Body of pancreas (tissue), 4 donors: ENCODE measurements around the gene PIP5K1B. TPM values are rescaled to one million over a fixed set of nuclear protein-coding genes. Genes with fewer than 3 reads are reported as not detected.

ENCODE experiments used
- ATAC-seq: fragments of 150-250 bp; one replicate; pipeline ENCODE4 v1.9.1; 2016
- DNase-seq, 4 donors: peaks; one replicate each; pipeline ENCODE4 v3.0.0-alpha.2; 2019
- H3K27ac ChIP-seq, 4 donors: fragments of 200-600 bp; sonication (generic); 1 replicate in 3 of 4; 2 replicates in 1 of 4; pipeline versions ENCODE4 v1.5.1 to v1.6.1; 2016 to 2019; ENCODE audit warnings: mild to moderate bottlenecking in 1 of 4, mixed read lengths in 1 of 4, moderate library complexity in 1 of 4
- H3K27me3 ChIP-seq, 2 donors: fragments of 200-600 bp; sonication (generic); one replicate each; pipeline ENCODE4 v1.6.0; 2016; ENCODE audit warnings: mild to moderate bottlenecking in 1 of 2
- H3K36me3 ChIP-seq, 2 donors: fragments of 200-600 bp; sonication (generic); replicated peaks in 1 of 2; 2 replicates each; pipeline ENCODE4 v1.5.1; 2016; ENCODE audit warnings: low read depth in 2 of 2; ENCODE audit not compliant: insufficient read depth in 1 of 2
- H3K4me1 ChIP-seq: fragments of 200-600 bp; sonication (generic); one replicate; pipeline ENCODE4 v1.6.0; 2016
- H3K4me3 ChIP-seq, 2 donors: fragments of 200-600 bp; sonication (generic); 1 replicate in 1 of 2; 2 replicates in 1 of 2; pipeline ENCODE4 v1.5.1; 2016 to 2019
- H3K9me3 ChIP-seq, 3 donors: fragments of 200-600 bp; sonication (generic); 1 replicate in 2 of 3; 2 replicates in 1 of 3; pipeline ENCODE4 v1.5.1; 2016
- POLR2A ChIP-seq, 3 donors: fragments of 450-650 bp; IDR thresholded peaks; one replicate each; pipeline ENCODE4 v1.6.1; 2016; ENCODE audit warnings: antibody characterized with exemption in 3 of 3, mild to moderate bottlenecking in 2 of 3
- WGBS, 2 donors: methylation state at CpG; one replicate each; pipeline ENCODE4 v1.1.5; 2017; 5-methylcytosine and 5-hydroxymethylcytosine counted together
- intact Hi-C: fragments of 100-400 bp; cut with DNase I; formaldehyde crosslinking; loops from one replicate; pipeline ENCODE4 v1.15.1; 2023
- total RNA-seq, 2 donors: library from RNA; depleted of rRNA; stranded (reverse); fragments of >200 nt; gene quantifications; one replicate each; pipeline ENCODE4 v1.1.0, GENCODE V29; 2016
- TF ChIP-seq, protein P1 (sequence below), 7 experiments: fragments of 450-650 bp in 4 of 7; fragments of 200-600 bp in 3 of 7; sonication (generic) in 3 of 7; IDR thresholded peaks; one replicate each; pipeline ENCODE4 v1.5.1; 2016 to 2019; ENCODE audit warnings: antibody characterized with exemption in 7 of 7

The PIP5K1B gene
- total RNA-seq, 2 donors from 2014 or later = 3.6 to 7.8 TPM

DNA sequence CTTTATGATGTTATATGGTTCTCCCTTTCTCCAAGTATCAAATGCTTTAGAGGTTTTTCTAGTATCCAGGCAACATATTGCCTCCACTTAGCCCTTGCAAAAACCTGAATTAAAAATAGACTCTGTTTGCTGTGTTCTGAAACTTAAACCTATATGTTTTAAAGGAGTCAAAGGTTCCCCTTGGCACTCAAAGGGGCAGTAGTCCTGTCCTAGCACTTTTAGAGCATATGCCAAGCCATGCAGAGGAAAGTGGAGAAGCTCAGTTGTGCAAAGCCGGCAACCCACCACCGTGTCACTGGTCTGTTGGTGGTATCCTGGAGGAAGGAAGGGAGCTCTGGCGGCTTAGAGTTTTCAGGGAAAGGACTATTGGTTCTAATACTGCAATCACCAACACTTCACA is 154.3 kb downstream of the PIP5K1B start:
- no peak for TF ChIP-seq POLR2A (IDR thresholded peaks at IDR 0.05)
- TF ChIP-seq, protein P1, sequence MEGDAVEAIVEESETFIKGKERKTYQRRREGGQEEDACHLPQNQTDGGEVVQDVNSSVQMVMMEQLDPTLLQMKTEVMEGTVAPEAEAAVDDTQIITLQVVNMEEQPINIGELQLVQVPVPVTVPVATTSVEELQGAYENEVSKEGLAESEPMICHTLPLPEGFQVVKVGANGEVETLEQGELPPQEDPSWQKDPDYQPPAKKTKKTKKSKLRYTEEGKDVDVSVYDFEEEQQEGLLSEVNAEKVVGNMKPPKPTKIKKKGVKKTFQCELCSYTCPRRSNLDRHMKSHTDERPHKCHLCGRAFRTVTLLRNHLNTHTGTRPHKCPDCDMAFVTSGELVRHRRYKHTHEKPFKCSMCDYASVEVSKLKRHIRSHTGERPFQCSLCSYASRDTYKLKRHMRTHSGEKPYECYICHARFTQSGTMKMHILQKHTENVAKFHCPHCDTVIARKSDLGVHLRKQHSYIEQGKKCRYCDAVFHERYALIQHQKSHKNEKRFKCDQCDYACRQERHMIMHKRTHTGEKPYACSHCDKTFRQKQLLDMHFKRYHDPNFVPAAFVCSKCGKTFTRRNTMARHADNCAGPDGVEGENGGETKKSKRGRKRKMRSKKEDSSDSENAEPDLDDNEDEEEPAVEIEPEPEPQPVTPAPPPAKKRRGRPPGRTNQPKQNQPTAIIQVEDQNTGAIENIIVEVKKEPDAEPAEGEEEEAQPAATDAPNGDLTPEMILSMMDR (IDR thresholded peaks at IDR 0.05) = no peak
- WGBS, 2 donors = 88 to 95% methylated on average over 3 of the region's 3 CpGs
- Histone ChIP-seq H3K4me1 (peaks cover 4% of the 10 kb centered on the region), H3K27ac (no peak overlapping the region), H3K36me3 (no peaks in the 10 kb centered on the region), H3K4me3 (no peak overlapping the region), H3K27me3 (no peaks in the 10 kb centered on the region), H3K9me3 (no peaks in the 10 kb centered on the region)
- DNase-seq (no peak), ATAC-seq (no peak)
- intact Hi-C loops = no loop called here

DNA sequence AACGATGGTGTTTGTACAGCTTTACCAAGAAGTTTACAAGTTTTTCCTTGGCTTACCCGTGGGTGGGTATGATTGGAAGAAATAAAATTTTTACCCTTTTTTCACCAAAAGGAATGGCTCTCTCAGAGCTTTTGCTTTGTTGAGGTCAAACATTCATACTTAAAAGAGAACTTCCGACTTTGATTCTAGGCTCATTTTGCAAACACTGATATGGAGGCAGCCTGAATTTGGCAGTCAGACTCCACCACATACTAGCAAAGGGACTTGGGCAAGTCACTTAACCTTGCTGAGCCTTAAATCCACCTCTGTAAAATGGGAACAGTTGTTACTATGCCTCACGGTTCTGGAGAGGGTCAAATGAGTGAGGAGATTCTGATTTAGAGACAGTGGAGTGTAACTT is 155.4 kb downstream of the PIP5K1B start:
- Histone ChIP-seq H3K4me1 (peaks cover 4% of the 10 kb centered on the region), H3K27ac (no peak overlapping the region), H3K27me3 (no peaks in the 10 kb centered on the region), H3K9me3 (no peaks in the 10 kb centered on the region), H3K4me3 (no peak overlapping the region), H3K36me3 (no peaks in the 10 kb centered on the region)
- ATAC-seq = no peak
- 60 to 66% methylated on average over 4 of the region's 4 CpGs for WGBS, 2 donors
- intact Hi-C loops = no loop called here
- no peak for DNase-seq
- TF ChIP-seq POLR2A (IDR thresholded peaks at IDR 0.05) = no peak
- TF ChIP-seq, protein P1 (IDR thresholded peaks at IDR 0.05) = no peak

GRCh38 chr9:68861436-68861835 is 156.4 kb downstream of the PIP5K1B start:
- TF ChIP-seq, protein P1 (IDR thresholded peaks at IDR 0.05) = no peak
- TF ChIP-seq POLR2A (IDR thresholded peaks at IDR 0.05) = no peak
- DNase-seq (no peak), ATAC-seq (no peak)
- intact Hi-C loops = no loop called here
- no peaks in the 10 kb centered on the region for H3K27me3 ChIP-seq
- WGBS, 2 donors = 91 to 96% methylated on average over 9 of the region's 9 CpGs
- H3K9me3 ChIP-seq = no peaks in the 10 kb centered on the region
- no peak overlapping the region for H3K27ac ChIP-seq
- H3K4me1 ChIP-seq = peaks cover 4% of the 10 kb centered on the region
- H3K4me3 ChIP-seq = no peak overlapping the region
- H3K36me3 ChIP-seq = no peaks in the 10 kb centered on the region

DNA sequence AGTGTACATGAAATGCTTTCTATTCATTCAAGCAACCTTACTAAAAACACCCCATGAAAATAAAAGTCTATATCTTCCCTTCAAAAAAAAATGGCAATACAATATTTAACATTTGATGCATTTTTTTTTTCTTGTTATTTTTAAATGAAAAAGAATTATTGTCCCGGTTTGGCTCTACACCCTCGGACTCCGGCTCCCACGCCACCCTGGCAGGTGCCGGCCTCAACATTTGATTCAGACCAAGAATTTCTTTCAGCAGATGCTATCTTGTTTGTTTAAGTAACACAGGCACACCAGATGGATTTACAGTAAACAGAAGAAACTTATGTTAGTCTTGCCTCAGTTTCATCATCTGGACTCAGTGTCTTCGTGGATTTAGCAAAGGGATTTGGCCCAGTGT is 162.0 kb downstream of the PIP5K1B start:
- H3K36me3 ChIP-seq = no peaks in the 10 kb centered on the region
- no peaks in the 10 kb centered on the region for H3K9me3 ChIP-seq
- H3K4me1 ChIP-seq = peaks cover 13% of the 10 kb centered on the region
- no peak for ATAC-seq
- DNase-seq = no peak
- H3K27me3 ChIP-seq = no peaks in the 10 kb centered on the region
- no peak overlapping the region for H3K27ac ChIP-seq
- TF ChIP-seq POLR2A (IDR thresholded peaks at IDR 0.05) = no peak
- TF ChIP-seq, protein P1 (IDR thresholded peaks at IDR 0.05) = no peak
- no peak overlapping the region for H3K4me3 ChIP-seq
- 91 to 92% methylated on average over 6 of the region's 6 CpGs for WGBS, 2 donors
- intact Hi-C loops = loop anchor here (5.0 kb wide), 1 partner anchor 155 kb away; no protein-coding TSS in a partner anchor

DNA sequence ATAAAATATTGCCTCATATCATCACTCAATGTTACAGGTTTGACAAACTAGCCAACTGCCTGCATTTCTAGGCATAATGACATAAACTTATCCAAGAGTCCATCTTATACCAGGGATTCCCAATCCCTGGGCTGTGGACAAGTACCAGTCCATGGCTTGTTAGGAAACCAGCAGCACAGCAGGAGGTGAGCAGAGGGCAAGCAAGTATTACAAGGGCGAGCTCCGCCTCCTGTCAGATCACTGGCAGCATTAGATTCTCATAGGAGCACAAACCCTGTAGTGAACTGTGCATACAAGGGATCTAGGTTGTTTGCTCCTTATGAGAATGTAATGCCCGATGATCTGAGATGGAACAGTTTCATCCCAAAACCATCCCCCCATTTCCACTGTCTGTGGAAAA is 164.0 kb downstream of the PIP5K1B start:
- TF ChIP-seq, protein P1 (IDR thresholded peaks at IDR 0.05) = no peak
- TF ChIP-seq POLR2A (IDR thresholded peaks at IDR 0.05) = no peak
- H3K9me3 ChIP-seq = no peaks in the 10 kb centered on the region
- no peak overlapping the region for H3K4me3 ChIP-seq
- no peaks in the 10 kb centered on the region for H3K27me3 ChIP-seq
- intact Hi-C loops = loop anchor here (5.0 kb wide), 1 partner anchor 157 kb away; no protein-coding TSS in a partner anchor
- H3K4me1 ChIP-seq = peaks cover 21% of the 10 kb centered on the region
- H3K36me3 ChIP-seq = no peaks in the 10 kb centered on the region
- WGBS, 2 donors = 92 to 100% methylated on average over 3 of the region's 3 CpGs
- DNase-seq = peak in 1 of 4 donors; percentile 11
- ATAC-seq = no peak
- no peak overlapping the region for H3K27ac ChIP-seq
